Lower lobe of right lung (tissue), 2 donors: ENCODE measurements around the gene PEX19. TPM values are rescaled to one million over a fixed set of nuclear protein-coding genes. Genes with fewer than 3 reads are reported as not detected.

Experiments used
- ATAC-seq, 2 donors: fragments of 200-7000 bp; cut with Tn5 transposase; one replicate each; pipeline ENCODE4 v1.9.1; 2020 to 2022; ENCODE audit warnings: mild to moderate bottlenecking in 2 of 2, moderate library complexity in 2 of 2
- DNase-seq: peaks from one replicate; pipeline ENCODE4 v3.0.0-alpha.2; 2020
- H3K27ac ChIP-seq: fragments of 200-600 bp; one replicate; pipeline ENCODE4 v1.8.0; 2022
- H3K27me3 ChIP-seq: fragments of 200-600 bp; one replicate; pipeline ENCODE4 v1.8.0; 2022; ENCODE audit warnings: low read depth
- H3K36me3 ChIP-seq: fragments of 200-600 bp; one replicate; pipeline ENCODE4 v1.8.0; 2022; ENCODE audit warnings: mild to moderate bottlenecking
- H3K4me1 ChIP-seq: fragments of 200-600 bp; one replicate; pipeline ENCODE4 v1.8.0; 2022
- H3K4me3 ChIP-seq: fragments of 200-600 bp; one replicate; pipeline ENCODE4 v1.8.0; 2022; ENCODE audit warnings: mild to moderate bottlenecking
- H3K9me3 ChIP-seq: fragments of 200-600 bp; one replicate; pipeline ENCODE4 v1.8.0; 2022
- CTCF ChIP-seq: fragments of 200-600 bp; IDR thresholded peaks from one replicate; pipeline ENCODE4 v1.8.0; 2022; ENCODE audit warnings: antibody characterized with exemption, mild to moderate bottlenecking
- intact Hi-C: fragments of 100-400 bp; cut with DNase I; formaldehyde crosslinking; loops from one replicate; pipeline ENCODE4 v1.11.0; 2022
- total RNA-seq: library from RNA; stranded (reverse); fragmentation: NEBNext Ultra II Directional; extraction: Animal tissue kit (Norgen Biotek cat#: 25700); gene quantifications from one replicate; pipeline ENCODE4 v1.2.1, GENCODE V29; 2021
- donor health status: DM: no; HTN: yes; CAD: no; lungs with severe emphysema.

The PEX19 gene
- total RNA-seq, 1 donor from 2014 or later, result 63.1 TPM

GRCh38 chr1:160238408-160238807 lies 46.5 kb downstream of the PEX19 start:
- peaks cover 97% of the 10 kb centered on the region for H3K36me3 ChIP-seq
- intact Hi-C loops, result no loop called here
- no peak for TF ChIP-seq CTCF

GRCh38 chr1:160237558-160237957 lies 47.4 kb downstream of the PEX19 start:
- intact Hi-C loops, result no loop called here
- Histone ChIP-seq H3K36me3 (peaks cover 97% of the 10 kb centered on the region), H3K4me3 (no peak overlapping the region), H3K4me1 (no peaks in the 10 kb centered on the region), H3K27me3 (no peaks in the 10 kb centered on the region), H3K27ac (no peak overlapping the region), H3K9me3 (no peaks in the 10 kb centered on the region)
- DNase-seq, result no peak
- no peak for ATAC-seq
- no peak for TF ChIP-seq CTCF

More at GRCh38 chr1:160238408-160238807, 46.5 kb downstream of the PEX19 start:
- ATAC-seq, result no peak
- no peak for DNase-seq
- Histone ChIP-seq H3K9me3 (no peaks in the 10 kb centered on the region), H3K4me1 (peaks cover 8% of the 10 kb centered on the region), H3K27me3 (no peaks in the 10 kb centered on the region), H3K27ac (no peak overlapping the region), H3K4me3 (no peak overlapping the region)

- Histone ChIP-seq H3K9me3 (no peaks in the 10 kb centered on the region), H3K27me3 (no peaks in the 10 kb centered on the region), H3K4me1 (no peaks in the 10 kb centered on the region), H3K27ac (no peak overlapping the region), H3K4me3 (no peak overlapping the region), H3K36me3 (peaks cover 97% of the 10 kb centered on the region)
- intact Hi-C loops, result no loop called here
- ATAC-seq (no peak), DNase-seq (no peak)
- no peak for TF ChIP-seq CTCF
Observed at GRCh38 chr1:160236806-160237205, 48.1 kb downstream of the PEX19 start.

GRCh38 chr1:160232911-160233310 lies 52.0 kb downstream of the PEX19 start:
- no peak for TF ChIP-seq CTCF
- Histone ChIP-seq H3K27me3 (no peaks in the 10 kb centered on the region), H3K9me3 (no peaks in the 10 kb centered on the region), H3K4me3 (no peak overlapping the region), H3K36me3 (peaks cover 97% of the 10 kb centered on the region), H3K4me1 (no peaks in the 10 kb centered on the region), H3K27ac (no peak overlapping the region)
- ATAC-seq (no peak), DNase-seq (no peak)
- intact Hi-C loops, result no loop called here

GRCh38 chr1:160228431-160228830 lies 56.5 kb downstream of the PEX19 start:
- H3K27me3 ChIP-seq, result no peaks in the 10 kb centered on the region
- no peaks in the 10 kb centered on the region for H3K9me3 ChIP-seq
- DNase-seq (no peak), ATAC-seq (no peak)
- peaks cover 11% of the 10 kb centered on the region for H3K4me1 ChIP-seq
- no peak overlapping the region for H3K27ac ChIP-seq
- H3K4me3 ChIP-seq, result no peak overlapping the region
- intact Hi-C loops, result no loop called here
- TF ChIP-seq CTCF, result no peak
- H3K36me3 ChIP-seq, result peaks cover 100% of the 10 kb centered on the region

- Histone ChIP-seq H3K4me1 (peaks cover 11% of the 10 kb centered on the region), H3K9me3 (no peaks in the 10 kb centered on the region), H3K4me3 (no peak overlapping the region), H3K27ac (no peak overlapping the region), H3K27me3 (no peaks in the 10 kb centered on the region), H3K36me3 (peaks cover 100% of the 10 kb centered on the region)
- ATAC-seq (no peak), DNase-seq (no peak)
- intact Hi-C loops, result no loop called here
- TF ChIP-seq CTCF, result no peak
Observed at GRCh38 chr1:160227561-160227960, 57.4 kb downstream of the PEX19 start.
